HG02642 (cell line): ENCODE results near the gene IRS2.

ENCODE experiments used
- ATAC-seq: cut with Tn5 transposase; IDR thresholded peaks from one replicate; pipeline ENCODE4 v1.9.1; 2021; ENCODE audit warnings: mild to moderate bottlenecking; ENCODE audit not compliant: unreplicated experiment, poor library complexity

Gene IRS2

DNA sequence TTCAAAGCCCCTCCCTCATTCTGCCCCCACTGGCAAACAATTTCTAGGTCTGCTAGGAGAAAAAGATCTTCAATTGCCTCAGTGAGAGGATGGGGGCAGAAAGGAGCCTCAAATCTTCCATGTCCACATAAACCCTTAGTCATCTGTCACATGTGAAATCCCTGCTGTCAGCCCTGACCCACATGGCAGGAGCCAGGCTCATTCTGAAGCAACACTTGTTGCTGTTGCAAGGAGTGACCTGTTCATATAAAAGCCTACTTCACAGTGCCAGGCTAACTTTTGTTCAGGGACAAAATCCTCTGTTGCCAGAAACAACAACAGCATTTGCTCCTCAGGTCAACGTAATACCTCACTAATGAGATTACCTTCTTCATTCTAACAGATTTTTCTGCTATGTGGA is 70.5 kb downstream of the IRS2 start:
- ATAC-seq = no peak

GRCh38 chr13:109713681-109714080 is 72.7 kb downstream of the IRS2 start:
- ATAC-seq = no peak

GRCh38 chr13:109712124-109712722 is 74.2 kb downstream of the IRS2 start:
- no peak for ATAC-seq

- no peak for ATAC-seq
Measured at GRCh38 chr13:109707742-109708617, 78.4 kb downstream of the IRS2 start.

DNA sequence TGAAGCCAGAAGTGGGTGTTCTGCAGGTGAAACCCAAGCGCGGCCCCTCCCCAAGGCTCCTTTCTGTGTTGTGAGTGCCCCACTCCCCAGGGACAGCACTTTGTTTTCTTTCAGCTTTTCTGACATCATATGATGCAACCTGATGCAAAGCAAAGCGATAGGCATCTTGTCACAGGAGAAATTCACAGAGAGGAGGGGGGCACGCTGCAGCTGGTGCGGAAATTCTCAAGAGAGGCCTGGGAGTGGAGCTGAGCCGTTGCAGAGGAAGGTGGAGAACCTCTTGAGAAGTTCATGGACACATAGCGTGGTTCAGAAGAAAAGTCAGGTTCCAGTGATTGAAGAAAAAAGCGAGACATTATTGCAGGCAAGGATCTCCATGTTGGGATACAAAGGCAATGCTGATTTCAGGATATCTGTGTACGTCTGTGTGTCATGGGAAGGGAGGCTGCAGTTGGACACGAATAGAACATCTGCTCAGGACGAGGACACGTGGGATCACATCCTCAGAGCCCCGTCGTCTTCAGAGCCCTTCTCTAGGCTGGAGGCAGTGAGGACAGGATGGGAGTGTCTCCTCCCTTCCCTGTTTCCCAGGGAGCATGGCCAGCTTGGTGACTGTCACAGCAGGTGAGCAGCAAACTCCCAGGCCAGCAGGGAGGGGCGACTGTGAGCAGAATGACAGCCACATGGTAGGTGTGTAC is 79.2 kb downstream of the IRS2 start:
- ATAC-seq = no peak

- no peak for ATAC-seq
Measured at GRCh38 chr13:109706015-109706715, 80.2 kb downstream of the IRS2 start.

DNA sequence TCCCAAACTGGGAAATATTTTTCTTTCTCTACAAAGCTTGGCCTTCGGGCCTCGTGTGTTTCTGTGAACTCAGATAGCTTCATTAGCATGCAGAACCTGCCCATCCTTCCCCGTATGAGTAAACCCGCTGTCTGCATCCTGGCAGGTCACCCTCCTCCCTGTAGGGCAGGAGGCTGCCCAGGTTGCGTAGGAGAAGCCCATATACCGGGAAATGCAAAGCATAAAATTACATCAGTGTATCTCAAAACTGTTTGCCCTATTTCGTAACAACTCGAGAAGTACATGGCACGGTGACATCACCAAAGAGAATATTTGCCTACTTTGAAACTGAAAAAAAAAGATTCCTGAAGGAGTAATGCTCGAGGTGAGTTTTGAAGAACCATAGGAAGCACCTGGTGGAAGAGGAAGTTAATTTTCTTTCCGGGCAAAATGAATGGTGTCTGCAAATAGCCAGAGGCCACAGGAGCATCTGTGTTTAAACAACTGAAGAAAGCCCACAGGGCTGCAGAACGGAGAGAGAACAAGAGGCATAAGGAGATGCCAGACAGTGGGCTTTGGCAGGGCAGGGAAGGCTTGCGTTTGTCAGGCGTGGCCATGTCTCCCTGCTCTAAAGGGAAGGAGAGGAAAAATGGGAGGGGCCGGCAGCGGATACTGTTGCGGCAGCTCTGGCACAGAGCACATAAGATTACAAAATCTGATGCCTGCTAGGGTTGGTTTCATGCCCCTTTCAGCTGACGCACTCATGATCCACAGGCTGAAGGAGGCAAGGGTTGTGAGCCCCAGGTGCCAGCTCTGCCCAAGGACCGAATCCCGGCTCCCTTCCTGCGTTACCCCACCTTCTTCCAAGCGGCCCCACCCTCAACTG is 81.4 kb downstream of the IRS2 start:
- ATAC-seq = no peak

GRCh38 chr13:109703250-109703649 is 83.1 kb downstream of the IRS2 start:
- no peak for ATAC-seq
